ENCODE measurements around the gene FAM241B. TPM values are rescaled to one million over a fixed set of nuclear protein-coding genes. Genes with fewer than 3 reads are reported as not detected.

Gene FAM241B
- total RNA-seq, 1 donor = not detected

DNA sequence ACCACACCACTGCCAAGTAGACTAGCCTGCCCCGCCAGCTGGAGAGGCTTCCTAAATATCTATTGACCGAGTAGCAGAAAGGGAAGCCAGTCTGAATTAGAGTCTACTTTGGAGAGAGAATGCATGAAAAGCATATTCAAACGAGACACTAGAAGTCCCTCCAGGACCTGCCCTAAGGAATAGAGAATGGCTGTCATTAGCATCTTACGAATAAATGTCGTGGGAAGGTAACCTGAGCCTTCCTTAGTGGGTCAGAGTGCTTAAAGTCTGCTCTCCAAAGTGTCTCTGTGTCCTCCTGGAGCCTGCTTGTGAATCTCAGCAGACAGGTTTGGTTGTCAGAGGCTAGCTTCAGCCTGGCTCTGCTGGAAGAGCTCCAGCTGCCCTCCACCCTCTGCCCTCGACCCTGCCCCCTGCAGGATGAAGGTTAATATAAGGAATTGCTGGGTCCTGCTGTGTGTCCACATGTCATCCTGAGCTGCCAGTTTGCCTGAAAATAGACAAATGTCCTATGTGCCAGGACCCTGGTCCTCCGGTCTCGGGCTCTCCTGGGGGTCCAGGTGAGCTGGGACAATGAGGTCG lies 33.4 kb downstream of the FAM241B start:
- no peak overlapping the region for H3K4me3 ChIP-seq (ENCODE audit: low read depth, low read length)
- DNase-seq (ENCODE audit: low read depth) = no peak
- TF ChIP-seq, protein P1, sequence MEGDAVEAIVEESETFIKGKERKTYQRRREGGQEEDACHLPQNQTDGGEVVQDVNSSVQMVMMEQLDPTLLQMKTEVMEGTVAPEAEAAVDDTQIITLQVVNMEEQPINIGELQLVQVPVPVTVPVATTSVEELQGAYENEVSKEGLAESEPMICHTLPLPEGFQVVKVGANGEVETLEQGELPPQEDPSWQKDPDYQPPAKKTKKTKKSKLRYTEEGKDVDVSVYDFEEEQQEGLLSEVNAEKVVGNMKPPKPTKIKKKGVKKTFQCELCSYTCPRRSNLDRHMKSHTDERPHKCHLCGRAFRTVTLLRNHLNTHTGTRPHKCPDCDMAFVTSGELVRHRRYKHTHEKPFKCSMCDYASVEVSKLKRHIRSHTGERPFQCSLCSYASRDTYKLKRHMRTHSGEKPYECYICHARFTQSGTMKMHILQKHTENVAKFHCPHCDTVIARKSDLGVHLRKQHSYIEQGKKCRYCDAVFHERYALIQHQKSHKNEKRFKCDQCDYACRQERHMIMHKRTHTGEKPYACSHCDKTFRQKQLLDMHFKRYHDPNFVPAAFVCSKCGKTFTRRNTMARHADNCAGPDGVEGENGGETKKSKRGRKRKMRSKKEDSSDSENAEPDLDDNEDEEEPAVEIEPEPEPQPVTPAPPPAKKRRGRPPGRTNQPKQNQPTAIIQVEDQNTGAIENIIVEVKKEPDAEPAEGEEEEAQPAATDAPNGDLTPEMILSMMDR (IDR thresholded peaks at IDR 0.05; ENCODE audit: insufficient read depth, low read length) = no peak

DNA sequence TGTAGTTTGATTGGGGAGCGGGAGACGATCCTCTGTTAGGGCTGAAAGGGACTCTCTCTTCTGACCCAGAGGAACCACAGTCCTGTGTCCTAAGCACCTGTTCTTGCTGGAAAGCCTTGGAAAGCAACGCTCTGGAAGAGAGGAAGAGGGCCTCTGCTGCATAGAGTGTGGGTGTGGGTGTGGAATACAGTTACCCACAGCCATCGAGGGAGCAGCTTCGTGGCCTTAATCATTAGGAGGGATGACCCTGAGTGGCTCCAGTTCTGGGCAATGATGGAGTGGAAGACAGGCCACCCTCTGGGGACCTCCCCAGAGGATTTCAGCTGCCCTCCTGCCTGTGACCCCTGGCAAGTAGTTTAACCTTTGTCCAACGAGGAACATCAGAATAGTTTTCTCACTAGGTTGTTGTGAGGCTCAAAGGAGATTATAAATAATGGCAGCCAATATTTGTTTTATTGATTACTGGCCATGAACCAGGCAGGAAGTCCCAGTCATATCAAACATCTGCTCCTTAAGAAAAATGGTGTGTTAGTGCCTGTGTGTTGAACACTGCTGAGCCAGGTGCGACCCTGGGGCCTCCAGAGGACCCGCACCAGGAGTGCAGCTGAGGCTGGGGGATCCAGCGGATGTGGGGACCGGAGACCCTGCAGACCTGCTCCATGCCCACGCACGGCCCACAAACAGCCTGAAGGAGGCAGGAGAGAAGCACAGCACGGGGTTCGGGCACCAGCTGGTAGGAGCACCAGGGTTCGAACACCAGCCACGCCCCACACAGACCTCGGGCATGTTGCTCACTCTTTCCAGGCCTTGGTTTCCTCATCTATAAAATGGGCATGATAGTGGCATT lies 35.6 kb downstream of the FAM241B start:
- TF ChIP-seq, protein P1 (IDR thresholded peaks at IDR 0.05; ENCODE audit: insufficient read depth, low read length) = no peak
- H3K4me3 ChIP-seq (ENCODE audit: low read depth, low read length) = no peak overlapping the region
- no peak for DNase-seq (ENCODE audit: low read depth)

DNA sequence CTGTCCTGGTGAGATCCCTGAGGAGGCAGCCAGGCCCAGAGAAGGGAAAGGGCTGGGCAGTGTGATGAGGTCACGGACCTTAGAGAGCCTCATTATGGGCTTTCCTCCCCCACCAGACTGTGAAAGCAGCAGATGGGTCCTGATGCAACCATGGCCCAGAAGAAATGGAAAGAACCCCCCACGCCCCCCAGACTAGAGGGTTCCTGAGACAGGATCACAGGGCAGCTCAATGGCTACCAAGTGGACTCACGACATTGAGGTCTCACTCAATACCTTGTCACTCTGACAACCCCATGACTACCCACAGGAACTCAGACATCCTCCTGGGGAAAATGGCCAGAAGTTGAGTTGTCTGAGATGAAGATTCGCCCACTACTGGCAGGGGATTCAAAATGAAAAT lies 36.7 kb downstream of the FAM241B start:
- no peak for DNase-seq (ENCODE audit: low read depth)

DNA sequence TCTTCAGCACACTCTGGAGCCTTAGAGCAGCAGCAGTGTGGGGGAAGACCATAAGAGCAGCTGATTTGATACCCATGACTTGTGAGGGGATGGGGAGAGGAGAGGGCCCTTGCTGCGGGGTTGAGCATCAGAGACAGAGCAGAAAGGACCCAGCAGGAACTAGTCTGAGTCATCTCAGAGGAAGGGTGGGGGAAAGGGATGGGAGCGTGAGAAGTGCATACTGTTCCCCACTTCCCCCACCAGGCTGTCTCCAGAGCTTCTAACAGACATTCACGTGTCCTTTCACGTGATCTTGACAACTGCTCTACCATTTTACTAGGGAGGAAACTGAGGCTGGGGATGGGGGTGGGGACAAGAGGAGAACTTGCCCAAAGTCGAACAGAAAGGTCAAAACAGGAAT lies 38.7 kb downstream of the FAM241B start:
- no peak for DNase-seq (ENCODE audit: low read depth)

More for the DNA sequence above, 36.7 kb downstream of the FAM241B start:
- no peak overlapping the region for H3K4me3 ChIP-seq (ENCODE audit: low read depth, low read length)
- TF ChIP-seq, protein P1 (IDR thresholded peaks at IDR 0.05; ENCODE audit: insufficient read depth, low read length) = no peak

DNA sequence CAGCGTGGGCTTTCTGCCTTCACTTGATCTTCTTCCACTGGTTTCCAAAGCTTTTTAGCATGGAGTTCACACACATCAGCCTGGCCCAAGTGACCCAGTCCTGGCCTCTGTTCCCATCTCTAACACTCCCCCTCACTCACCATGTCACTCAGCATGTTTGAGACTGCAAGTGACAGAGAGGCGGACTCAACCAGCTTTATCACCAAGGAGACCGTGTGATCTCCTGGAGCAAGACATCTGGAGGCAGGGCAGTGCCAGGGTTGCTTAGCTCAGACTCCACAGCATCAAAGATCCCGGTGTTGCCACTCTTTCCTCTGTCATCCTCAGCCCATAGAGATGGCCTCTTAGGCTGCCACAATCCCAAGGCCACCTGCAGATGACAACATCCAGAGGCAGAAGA lies 39.4 kb downstream of the FAM241B start:
- no peak for DNase-seq (ENCODE audit: low read depth)
- no peak overlapping the region for H3K4me3 ChIP-seq (ENCODE audit: low read depth, low read length)
- TF ChIP-seq, protein P1 (IDR thresholded peaks at IDR 0.05; ENCODE audit: insufficient read depth, low read length) = no peak

More for the DNA sequence above, 38.7 kb downstream of the FAM241B start:
- H3K4me3 ChIP-seq (ENCODE audit: low read depth, low read length) = no peak overlapping the region
- TF ChIP-seq, protein P1 (IDR thresholded peaks at IDR 0.05; ENCODE audit: insufficient read depth, low read length) = no peak

DNA sequence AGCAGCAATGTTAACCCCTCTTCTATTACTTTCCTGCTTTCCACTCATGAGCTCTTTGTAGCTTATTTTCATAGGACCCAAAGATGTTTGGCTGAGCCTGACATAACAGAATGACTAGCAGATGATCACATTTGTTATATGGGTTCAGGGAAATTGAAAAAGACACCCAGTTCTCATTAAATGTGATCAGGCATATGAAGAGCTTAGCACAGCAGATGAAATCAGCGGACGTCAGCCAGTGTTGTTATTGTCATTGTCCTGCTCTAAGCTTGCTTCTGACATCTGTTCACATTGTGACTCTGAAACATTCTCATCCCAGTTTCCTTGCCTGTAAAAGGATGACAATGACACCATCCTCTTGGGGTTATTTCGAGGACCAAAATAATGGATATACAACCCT lies 43.5 kb downstream of the FAM241B start:
- TF ChIP-seq, protein P1 (IDR thresholded peaks at IDR 0.05; ENCODE audit: insufficient read depth, low read length) = no peak
- no peak for DNase-seq (ENCODE audit: low read depth)
- no peak overlapping the region for H3K4me3 ChIP-seq (ENCODE audit: low read depth, low read length)

Data from fibroblast of the aortic adventitia (primary cell).